Left ventricle myocardium inferior (tissue), 1 donor: Measurements from ENCODE around the gene YES1. TPM values are rescaled to one million over a fixed set of nuclear protein-coding genes. Genes with fewer than 3 reads are reported as not detected.

Experiments used
- DNase-seq: peaks from one replicate; pipeline ENCODE4 v3.0.0-alpha.2; 2020
- H3K27ac ChIP-seq: fragments of 200-600 bp; replicated peaks from 2 replicates; pipeline ENCODE4 v1.8.0; 2021
- H3K27me3 ChIP-seq: fragments of 200-600 bp; 2 replicates; pipeline ENCODE4 v1.8.0; 2021; ENCODE audit warnings: low read depth
- H3K36me3 ChIP-seq: fragments of 200-600 bp; 2 replicates; pipeline ENCODE4 v1.8.0; 2021
- H3K4me1 ChIP-seq: fragments of 200-600 bp; 2 replicates; pipeline ENCODE4 v1.8.0; 2021
- H3K4me3 ChIP-seq: fragments of 200-600 bp; 2 replicates; pipeline ENCODE4 v1.8.0; 2021; ENCODE audit warnings: mild to moderate bottlenecking, moderate library complexity
- H3K9me3 ChIP-seq: fragments of 200-600 bp; replicated peaks from 2 replicates; pipeline ENCODE4 v1.8.0; 2021
- CTCF ChIP-seq: fragments of 200-600 bp; IDR thresholded peaks from 2 replicates; pipeline ENCODE4 v1.8.0; 2021; ENCODE audit warnings: antibody characterized with exemption, mild to moderate bottlenecking, borderline replicate concordance
- intact Hi-C: fragments of 100-400 bp; cut with micrococcal nuclease; formaldehyde crosslinking; loops from one replicate; pipeline ENCODE4 v1.11.0; 2022
- total RNA-seq: library from RNA; stranded (reverse); fragmentation: NEBNext Ultra II Directional; extraction: Animal tissue kit (Norgen Biotek cat#: 25700); gene quantifications from one replicate; pipeline ENCODE4 v1.2.1, GENCODE V29; 2021
- donor health status: DM: no; HTN: yes; CAD: no; lungs with severe emphysema.

Gene YES1
- total RNA-seq, 1 donor from 2014 or later: 21.7 TPM

GRCh38 chr18:680392-680791, 131.7 kb downstream of the YES1 start:
- Histone ChIP-seq H3K27ac (no peak overlapping the region), H3K4me3 (no peak overlapping the region), H3K36me3 (peaks cover 59% of the 10 kb centered on the region), H3K4me1 (peaks cover 9% of the 10 kb centered on the region), H3K27me3 (no peaks in the 10 kb centered on the region), H3K9me3 (no peaks in the 10 kb centered on the region)
- TF ChIP-seq CTCF: no peak
- intact Hi-C loops: no loop called here
- no peak for DNase-seq

- Histone ChIP-seq H3K27ac (no peak overlapping the region), H3K27me3 (no peaks in the 10 kb centered on the region), H3K4me3 (no peak overlapping the region), H3K4me1 (peaks cover 17% of the 10 kb centered on the region), H3K36me3 (peaks cover 64% of the 10 kb centered on the region), H3K9me3 (no peaks in the 10 kb centered on the region)
- DNase-seq: no peak
- TF ChIP-seq CTCF: no peak
- intact Hi-C loops: no loop called here
Observed at GRCh38 chr18:679516-679915, 132.5 kb downstream of the YES1 start.

- H3K27me3 ChIP-seq: no peaks in the 10 kb centered on the region
- no peak for TF ChIP-seq CTCF
- no peak overlapping the region for H3K27ac ChIP-seq
- no peak for DNase-seq
- H3K4me3 ChIP-seq: no peak overlapping the region
- peaks cover 63% of the 10 kb centered on the region for H3K36me3 ChIP-seq
- intact Hi-C loops: no loop called here
- H3K9me3 ChIP-seq: no peaks in the 10 kb centered on the region
- peaks cover 24% of the 10 kb centered on the region for H3K4me1 ChIP-seq
Observed at GRCh38 chr18:678482-679182, 133.4 kb downstream of the YES1 start.

- Histone ChIP-seq H3K27me3 (no peaks in the 10 kb centered on the region), H3K36me3 (peaks cover 62% of the 10 kb centered on the region), H3K27ac (no peak overlapping the region), H3K4me3 (no peak overlapping the region), H3K9me3 (no peaks in the 10 kb centered on the region), H3K4me1 (peaks cover 31% of the 10 kb centered on the region)
- no peak for TF ChIP-seq CTCF
- intact Hi-C loops: no loop called here
- DNase-seq: no peak
Observed at GRCh38 chr18:677951-678381, 134.1 kb downstream of the YES1 start.

- H3K4me1 ChIP-seq: peaks cover 32% of the 10 kb centered on the region
- no peak for DNase-seq
- H3K4me3 ChIP-seq: no peak overlapping the region
- no peaks in the 10 kb centered on the region for H3K9me3 ChIP-seq
- TF ChIP-seq CTCF: no peak
- peaks cover 65% of the 10 kb centered on the region for H3K36me3 ChIP-seq
- H3K27ac ChIP-seq: peak overlapping the region; percentile 49
- intact Hi-C loops: no loop called here
- no peaks in the 10 kb centered on the region for H3K27me3 ChIP-seq
Observed at GRCh38 chr18:677145-677544, 134.9 kb downstream of the YES1 start.
